Sigmoid colon (tissue), 7 donors: ENCODE measurements around the gene HBB. TPM values are rescaled to one million over a fixed set of nuclear protein-coding genes. Genes with fewer than 3 reads are reported as not detected.

ENCODE experiments used
- DNase-seq: peaks from one replicate; pipeline ENCODE4 v3.0.0-alpha.2; 2019
- H3K27ac ChIP-seq, 4 donors: fragments of 200-600 bp; sonication (generic); one replicate each; pipeline ENCODE4 v1.5.1; 2016 to 2019; ENCODE audit warnings: mild to moderate bottlenecking in 1 of 4
- H3K27me3 ChIP-seq, 3 donors: fragments of 200-600 bp; sonication (generic); one replicate each; pipeline ENCODE4 v1.5.1; 2019; ENCODE audit warnings: mild to moderate bottlenecking in 1 of 3
- H3K36me3 ChIP-seq, 4 donors: fragments of 200-600 bp; sonication (generic); one replicate each; pipeline ENCODE4 v1.5.1; 2016 to 2019
- H3K4me1 ChIP-seq, 4 donors: fragments of 200-600 bp; sonication (generic); one replicate each; pipeline ENCODE4 v1.5.1; 2017 to 2019
- H3K4me3 ChIP-seq, 4 donors: fragments of 200-600 bp; sonication (generic); one replicate each; pipeline ENCODE4 v1.5.1; 2017 to 2019; ENCODE audit warnings: mild to moderate bottlenecking in 2 of 4, moderate library complexity in 1 of 4
- H3K9me3 ChIP-seq, 4 donors: fragments of 200-600 bp in 3 of 4; sonication (generic) in 3 of 4; one replicate each; pipeline versions ENCODE4 v1.5.1 to v1.6.1; 2013 to 2019
- EP300 ChIP-seq, 4 donors: sonication (generic); formaldehyde crosslinking; IDR thresholded peaks; one replicate each; pipeline ENCODE4 v1.6.1; 2017; ENCODE audit warnings: antibody characterized with exemption in 4 of 4
- POLR2A ChIP-seq, 2 donors: fragments of 450-650 bp; IDR thresholded peaks; one replicate each; pipeline ENCODE4 v1.6.1; 2016; ENCODE audit warnings: antibody characterized with exemption in 2 of 2, mild to moderate bottlenecking in 2 of 2, moderate library complexity in 2 of 2
- POLR2AphosphoS5 ChIP-seq, 4 donors: sonication (generic); formaldehyde crosslinking; IDR thresholded peaks; one replicate each; pipeline ENCODE4 v1.6.1; 2017; ENCODE audit warnings: antibody characterized with exemption in 4 of 4
- WGBS, 2 donors: extraction: QIAGEN DNeasy Blood & Tissue Kit; methylation state at CpG; one replicate each; pipeline ENCODE4 v1.1.7; 2013; 5-methylcytosine and 5-hydroxymethylcytosine counted together
- intact Hi-C: fragments of 100-400 bp; cut with DNase I; formaldehyde crosslinking; loops from one replicate; pipeline ENCODE4 v1.15.1; 2023
- polyA plus RNA-seq, 3 donors: library from polyadenylated mRNA; stranded (reverse); fragments of 200-250 nt; gene quantifications; one replicate each; pipeline ENCODE4 v1.2.3, GENCODE V29; 2013
- total RNA-seq, 4 donors: library from RNA; depleted of rRNA; stranded (reverse); fragments of >200 nt; gene quantifications; one replicate each; pipeline ENCODE4 v1.1.0, GENCODE V29; 2016
- TF ChIP-seq, protein P1 (sequence below), 4 experiments: fragments of 450-650 bp in 3 of 4; fragments of 200-600 bp in 1 of 4; IDR thresholded peaks; one replicate each; pipeline ENCODE4 v1.5.1; 2016 to 2019; ENCODE audit warnings: antibody characterized with exemption in 4 of 4, mild to moderate bottlenecking in 3 of 4, moderate library complexity in 2 of 4
- donor health status: healthy with polysubstance abuse.
- donor health status: Bipolar disorder and iron deficiency.
- donor health status: healthy.

Gene HBB
- total and polyA plus RNA-seq, 7 donors = 1.6 to 57.3 (median 3.5) TPM; not detected in 1

GRCh38 chr11:5196731-5197130, 30.1 kb downstream of the HBB start:
- Histone ChIP-seq H3K4me3 (no peak overlapping the region), H3K4me1 (no peaks in the 10 kb centered on the region), H3K27me3 (no peaks in the 10 kb centered on the region), H3K36me3 (no peaks in the 10 kb centered on the region), H3K9me3 (no peaks in the 10 kb centered on the region), H3K27ac (no peak overlapping the region)
- 75 to 84% methylated on average over 3 of the region's 3 CpGs for WGBS, 2 donors
- intact Hi-C loops = no loop called here
- TF ChIP-seq, protein P1, sequence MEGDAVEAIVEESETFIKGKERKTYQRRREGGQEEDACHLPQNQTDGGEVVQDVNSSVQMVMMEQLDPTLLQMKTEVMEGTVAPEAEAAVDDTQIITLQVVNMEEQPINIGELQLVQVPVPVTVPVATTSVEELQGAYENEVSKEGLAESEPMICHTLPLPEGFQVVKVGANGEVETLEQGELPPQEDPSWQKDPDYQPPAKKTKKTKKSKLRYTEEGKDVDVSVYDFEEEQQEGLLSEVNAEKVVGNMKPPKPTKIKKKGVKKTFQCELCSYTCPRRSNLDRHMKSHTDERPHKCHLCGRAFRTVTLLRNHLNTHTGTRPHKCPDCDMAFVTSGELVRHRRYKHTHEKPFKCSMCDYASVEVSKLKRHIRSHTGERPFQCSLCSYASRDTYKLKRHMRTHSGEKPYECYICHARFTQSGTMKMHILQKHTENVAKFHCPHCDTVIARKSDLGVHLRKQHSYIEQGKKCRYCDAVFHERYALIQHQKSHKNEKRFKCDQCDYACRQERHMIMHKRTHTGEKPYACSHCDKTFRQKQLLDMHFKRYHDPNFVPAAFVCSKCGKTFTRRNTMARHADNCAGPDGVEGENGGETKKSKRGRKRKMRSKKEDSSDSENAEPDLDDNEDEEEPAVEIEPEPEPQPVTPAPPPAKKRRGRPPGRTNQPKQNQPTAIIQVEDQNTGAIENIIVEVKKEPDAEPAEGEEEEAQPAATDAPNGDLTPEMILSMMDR (IDR thresholded peaks at IDR 0.05) = no peak
- TF ChIP-seq POLR2AphosphoS5 (IDR thresholded peaks at IDR 0.05) = no peak
- TF ChIP-seq POLR2A (IDR thresholded peaks at IDR 0.05) = no peak
- TF ChIP-seq EP300 (IDR thresholded peaks at IDR 0.05) = no peak
- DNase-seq = no peak

GRCh38 chr11:5196067-5196466, 30.8 kb downstream of the HBB start:
- TF ChIP-seq EP300 (IDR thresholded peaks at IDR 0.05) (no peak), POLR2AphosphoS5 (IDR thresholded peaks at IDR 0.05) (no peak), POLR2A (IDR thresholded peaks at IDR 0.05) (no peak)
- TF ChIP-seq, protein P1 (IDR thresholded peaks at IDR 0.05) = no peak
- no peak for DNase-seq
- no peak overlapping the region for H3K27ac ChIP-seq
- no peaks in the 10 kb centered on the region for H3K27me3 ChIP-seq
- WGBS, 2 donors = 76 to 78% methylated on average over 5 of the region's 5 CpGs
- no peak overlapping the region for H3K4me3 ChIP-seq
- H3K4me1 ChIP-seq = no peaks in the 10 kb centered on the region
- H3K9me3 ChIP-seq = no peaks in the 10 kb centered on the region
- intact Hi-C loops = no loop called here
- no peaks in the 10 kb centered on the region for H3K36me3 ChIP-seq

- H3K27ac ChIP-seq = no peak overlapping the region
- H3K27me3 ChIP-seq = no peaks in the 10 kb centered on the region
- H3K4me3 ChIP-seq = no peak overlapping the region
- H3K4me1 ChIP-seq = no peaks in the 10 kb centered on the region
- 1 to 24% methylated on average over 1 of the region's 1 CpG for WGBS, 2 donors
- H3K9me3 ChIP-seq = no peaks in the 10 kb centered on the region
- H3K36me3 ChIP-seq = no peaks in the 10 kb centered on the region
- TF ChIP-seq POLR2AphosphoS5 (IDR thresholded peaks at IDR 0.05) = no peak
- TF ChIP-seq, protein P1 (IDR thresholded peaks at IDR 0.05) = no peak
- TF ChIP-seq EP300 (IDR thresholded peaks at IDR 0.05) = no peak
- TF ChIP-seq POLR2A (IDR thresholded peaks at IDR 0.05) = no peak
- no peak for DNase-seq
- intact Hi-C loops = no loop called here
Observed at GRCh38 chr11:5192738-5193137, 34.1 kb downstream of the HBB start.

- Histone ChIP-seq H3K36me3 (no peaks in the 10 kb centered on the region), H3K4me3 (no peak overlapping the region), H3K27me3 (no peaks in the 10 kb centered on the region), H3K9me3 (no peaks in the 10 kb centered on the region), H3K27ac (no peak overlapping the region), H3K4me1 (no peaks in the 10 kb centered on the region)
- WGBS, 2 donors = 85 to 87% methylated on average over 2 of the region's 2 CpGs
- intact Hi-C loops = no loop called here
- TF ChIP-seq POLR2AphosphoS5 (IDR thresholded peaks at IDR 0.05) (no peak), POLR2A (IDR thresholded peaks at IDR 0.05) (no peak), EP300 (IDR thresholded peaks at IDR 0.05) (no peak)
- TF ChIP-seq, protein P1 (IDR thresholded peaks at IDR 0.05) = no peak
- DNase-seq = no peak
Observed at GRCh38 chr11:5188201-5188600, 38.7 kb downstream of the HBB start.
